ENCODE measurements around the gene DGKH. TPM values are rescaled to one million over a fixed set of nuclear protein-coding genes. Genes with fewer than 3 reads are reported as not detected.

The DGKH gene
- total and polyA plus RNA-seq, 10 of the 15 experiments (the other 5 are each of a cell fraction or from before 2014, with no cell fraction given): 1.3 to 15.2 (median 7.3) TPM

DNA sequence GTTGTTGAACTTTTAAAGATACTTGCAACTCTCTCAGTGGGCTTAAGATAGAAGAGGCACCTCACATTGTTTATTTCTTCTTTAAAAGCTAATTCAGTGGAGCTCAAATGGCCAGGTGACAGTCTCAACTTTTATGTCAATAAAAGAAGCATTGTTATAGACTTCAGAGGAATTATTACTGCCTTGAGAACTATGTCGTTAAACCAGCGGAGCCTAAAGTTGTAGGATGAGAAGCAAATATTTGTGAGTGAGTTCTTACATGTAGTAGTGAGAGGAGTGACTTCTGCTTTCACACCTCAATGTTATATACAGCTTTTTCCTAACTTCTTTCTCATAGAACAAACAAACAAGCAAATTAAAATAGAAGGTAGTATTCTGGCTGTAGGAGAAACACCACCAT lies 31.2 kb upstream of the DGKH start:
- intact Hi-C loops (cut with micrococcal nuclease; ENCODE audit: unreplicated experiment): no loop called here
- in situ Hi-C loops (cut with MboI): no loop called here
- ATAC-seq (no peak), DNase-seq (ENCODE audit: low read depth, low spot score) (no peak), FAIRE-seq (no peak)
- Histone ChIP-seq H3K27ac (ENCODE audit: control insufficient read depth, insufficient read depth) (no peak overlapping the region), H4K20me1 (ENCODE audit: control insufficient read depth, insufficient read depth) (no peaks in the 10 kb centered on the region), H2AFZ (ENCODE audit: control insufficient read depth, low read depth, low read length) (no peak overlapping the region), H3K9me3 (replicated peaks; ENCODE audit: control insufficient read depth, insufficient read depth, low read length) (no peaks in the 10 kb centered on the region), H3K4me1 (ENCODE audit: control insufficient read depth, insufficient read depth, low read length) (no peaks in the 10 kb centered on the region), H3K79me2 (ENCODE audit: control insufficient read depth, insufficient read depth, low read length) (no peaks in the 10 kb centered on the region), H3K27me3 (replicated peaks in 1 of 2; ENCODE audit: control insufficient read depth in 2 of 2, insufficient read depth in 2 of 2, low read length in 1 of 2) (no peaks in the 10 kb centered on the region), H3K4me2 (ENCODE audit: control insufficient read depth, insufficient read depth) (no peak overlapping the region), H3K36me3 (ENCODE audit: control insufficient read depth in 2 of 2, insufficient read depth in 2 of 2, low read length in 1 of 2) (no peaks in the 10 kb centered on the region), H3K9ac (ENCODE audit: control insufficient read depth, insufficient read depth, low read length) (no peak overlapping the region), H3K4me3 (no peak overlapping the region)
- RAD21 ChIA-PET (ENCODE audit: unreplicated experiment): no interaction called here
- no TSS peak for BruUV-seq (replicated peaks)
- WGBS (ENCODE audit: insufficient coverage, insufficient replicate concordance, low lambda C conversion rate, missing lambda C conversion rate): 85% methylated on average over 2 of the region's 2 CpGs
- TF ChIP-seq, protein P1, sequence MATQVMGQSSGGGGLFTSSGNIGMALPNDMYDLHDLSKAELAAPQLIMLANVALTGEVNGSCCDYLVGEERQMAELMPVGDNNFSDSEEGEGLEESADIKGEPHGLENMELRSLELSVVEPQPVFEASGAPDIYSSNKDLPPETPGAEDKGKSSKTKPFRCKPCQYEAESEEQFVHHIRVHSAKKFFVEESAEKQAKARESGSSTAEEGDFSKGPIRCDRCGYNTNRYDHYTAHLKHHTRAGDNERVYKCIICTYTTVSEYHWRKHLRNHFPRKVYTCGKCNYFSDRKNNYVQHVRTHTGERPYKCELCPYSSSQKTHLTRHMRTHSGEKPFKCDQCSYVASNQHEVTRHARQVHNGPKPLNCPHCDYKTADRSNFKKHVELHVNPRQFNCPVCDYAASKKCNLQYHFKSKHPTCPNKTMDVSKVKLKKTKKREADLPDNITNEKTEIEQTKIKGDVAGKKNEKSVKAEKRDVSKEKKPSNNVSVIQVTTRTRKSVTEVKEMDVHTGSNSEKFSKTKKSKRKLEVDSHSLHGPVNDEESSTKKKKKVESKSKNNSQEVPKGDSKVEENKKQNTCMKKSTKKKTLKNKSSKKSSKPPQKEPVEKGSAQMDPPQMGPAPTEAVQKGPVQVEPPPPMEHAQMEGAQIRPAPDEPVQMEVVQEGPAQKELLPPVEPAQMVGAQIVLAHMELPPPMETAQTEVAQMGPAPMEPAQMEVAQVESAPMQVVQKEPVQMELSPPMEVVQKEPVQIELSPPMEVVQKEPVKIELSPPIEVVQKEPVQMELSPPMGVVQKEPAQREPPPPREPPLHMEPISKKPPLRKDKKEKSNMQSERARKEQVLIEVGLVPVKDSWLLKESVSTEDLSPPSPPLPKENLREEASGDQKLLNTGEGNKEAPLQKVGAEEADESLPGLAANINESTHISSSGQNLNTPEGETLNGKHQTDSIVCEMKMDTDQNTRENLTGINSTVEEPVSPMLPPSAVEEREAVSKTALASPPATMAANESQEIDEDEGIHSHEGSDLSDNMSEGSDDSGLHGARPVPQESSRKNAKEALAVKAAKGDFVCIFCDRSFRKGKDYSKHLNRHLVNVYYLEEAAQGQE (IDR thresholded peaks at IDR 0.05; ENCODE audit: low read depth, low read length): no peak
- TF ChIP-seq, protein P2, sequence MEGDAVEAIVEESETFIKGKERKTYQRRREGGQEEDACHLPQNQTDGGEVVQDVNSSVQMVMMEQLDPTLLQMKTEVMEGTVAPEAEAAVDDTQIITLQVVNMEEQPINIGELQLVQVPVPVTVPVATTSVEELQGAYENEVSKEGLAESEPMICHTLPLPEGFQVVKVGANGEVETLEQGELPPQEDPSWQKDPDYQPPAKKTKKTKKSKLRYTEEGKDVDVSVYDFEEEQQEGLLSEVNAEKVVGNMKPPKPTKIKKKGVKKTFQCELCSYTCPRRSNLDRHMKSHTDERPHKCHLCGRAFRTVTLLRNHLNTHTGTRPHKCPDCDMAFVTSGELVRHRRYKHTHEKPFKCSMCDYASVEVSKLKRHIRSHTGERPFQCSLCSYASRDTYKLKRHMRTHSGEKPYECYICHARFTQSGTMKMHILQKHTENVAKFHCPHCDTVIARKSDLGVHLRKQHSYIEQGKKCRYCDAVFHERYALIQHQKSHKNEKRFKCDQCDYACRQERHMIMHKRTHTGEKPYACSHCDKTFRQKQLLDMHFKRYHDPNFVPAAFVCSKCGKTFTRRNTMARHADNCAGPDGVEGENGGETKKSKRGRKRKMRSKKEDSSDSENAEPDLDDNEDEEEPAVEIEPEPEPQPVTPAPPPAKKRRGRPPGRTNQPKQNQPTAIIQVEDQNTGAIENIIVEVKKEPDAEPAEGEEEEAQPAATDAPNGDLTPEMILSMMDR (IDR thresholded peaks at IDR 0.05 in 2 of 3, conservative IDR thresholded peaks at IDR 0.05 in 1 of 3; ENCODE audit: control insufficient read depth in 2 of 3, extremely low read depth in 1 of 3, insufficient read depth in 1 of 3, low read depth in 3 of 3, low read length in 3 of 3): no peak
- no peak for TF ChIP-seq MYC (IDR thresholded peaks at IDR 0.05; ENCODE audit: insufficient read depth, insufficient read length, insufficient replicate concordance, low read length, severe bottlenecking)
- no peak for TF ChIP-seq ESRRA (IDR thresholded peaks at IDR 0.05; ENCODE audit: low read length)
- POLR2A ChIA-PET: no interaction called here
- CTCF ChIA-PET: interaction anchor here (1.0 kb wide), 1 partner anchor 18 kb away, joined by 3 read pairs; no protein-coding TSS in a partner anchor
- SMC1A ChIA-PET (ENCODE audit: uncharacterized antibody, unreplicated experiment): no interaction called here
